GM19193 (cell line): ENCODE data around the gene TRIB2.

ENCODE experiments used
- POLR2A ChIP-seq: IDR thresholded peaks from 4 replicates; pipeline ENCODE4 v1.6.1; 2011; ENCODE audit not compliant: insufficient read depth, insufficient read length; ENCODE audit errors: extremely low read depth

The TRIB2 gene

DNA sequence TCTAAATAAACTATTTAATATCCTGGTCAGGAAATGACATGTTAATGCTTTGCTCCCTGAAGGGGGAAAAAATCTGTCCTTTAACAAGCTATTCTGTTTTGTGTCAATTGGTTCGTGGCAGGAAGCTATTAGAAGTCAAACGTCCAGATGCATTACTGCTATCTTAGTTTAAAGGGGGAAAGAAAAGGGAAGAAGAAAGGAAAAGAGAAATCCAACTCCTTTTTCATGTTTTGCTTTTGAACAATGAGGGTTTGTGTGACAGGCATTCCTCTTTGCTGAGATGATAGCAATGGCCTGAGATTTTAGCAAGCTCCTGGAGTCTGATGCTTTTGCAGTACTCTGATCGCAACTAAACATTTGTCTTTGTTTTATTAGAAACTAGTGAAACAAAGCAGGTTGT is 24.6 kb downstream of the TRIB2 start:
- TF ChIP-seq POLR2A, result no peak

DNA sequence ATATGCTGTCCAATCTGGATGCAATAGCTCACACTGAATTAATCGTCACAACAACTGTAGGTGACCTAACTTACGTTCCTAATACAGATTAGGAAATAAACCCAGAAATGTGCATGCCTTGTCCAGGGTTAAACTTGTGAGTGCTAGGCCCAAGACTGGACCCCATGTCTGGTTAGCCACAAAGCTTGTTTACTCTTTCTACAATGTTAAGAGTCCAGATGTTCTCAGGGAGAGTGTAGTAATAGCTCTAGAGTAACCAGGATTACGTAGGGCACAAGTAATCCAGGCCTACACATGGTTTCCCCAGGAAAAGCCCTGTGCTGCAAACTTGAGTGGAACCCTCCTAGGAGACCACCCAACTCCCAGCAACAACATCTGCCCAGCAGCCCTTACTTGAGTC is 26.2 kb downstream of the TRIB2 start:
- TF ChIP-seq POLR2A, result no peak

- TF ChIP-seq POLR2A, result no peak
Observed at GRCh38 chr2:12750166-12750905, 33.6 kb downstream of the TRIB2 start.

GRCh38 chr2:12754643-12755042 is 37.9 kb downstream of the TRIB2 start:
- TF ChIP-seq POLR2A, result no peak

GRCh38 chr2:12755384-12755783 is 38.6 kb downstream of the TRIB2 start:
- TF ChIP-seq POLR2A, result no peak

DNA sequence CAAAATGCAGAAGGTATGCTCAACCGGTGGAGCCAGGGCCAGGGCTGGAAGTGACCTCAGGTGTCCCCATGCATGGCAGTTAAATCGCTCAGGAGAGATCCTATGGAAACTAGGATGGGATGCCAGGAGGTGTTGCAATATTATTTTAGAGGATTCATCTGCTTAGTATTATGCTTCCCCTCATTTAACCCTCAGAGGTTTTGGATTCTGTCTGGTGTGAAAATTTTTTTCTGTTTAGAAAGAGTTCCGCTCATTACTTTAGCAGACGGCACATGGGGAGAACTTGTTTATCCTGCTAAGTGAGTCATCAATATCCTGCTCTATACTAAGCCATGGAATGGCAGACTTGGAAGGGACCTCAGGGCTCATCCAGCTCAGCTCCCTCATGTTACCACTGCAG is 42.5 kb downstream of the TRIB2 start:
- TF ChIP-seq POLR2A, result no peak

GRCh38 chr2:12761104-12761503 is 44.4 kb downstream of the TRIB2 start:
- no peak for TF ChIP-seq POLR2A

DNA sequence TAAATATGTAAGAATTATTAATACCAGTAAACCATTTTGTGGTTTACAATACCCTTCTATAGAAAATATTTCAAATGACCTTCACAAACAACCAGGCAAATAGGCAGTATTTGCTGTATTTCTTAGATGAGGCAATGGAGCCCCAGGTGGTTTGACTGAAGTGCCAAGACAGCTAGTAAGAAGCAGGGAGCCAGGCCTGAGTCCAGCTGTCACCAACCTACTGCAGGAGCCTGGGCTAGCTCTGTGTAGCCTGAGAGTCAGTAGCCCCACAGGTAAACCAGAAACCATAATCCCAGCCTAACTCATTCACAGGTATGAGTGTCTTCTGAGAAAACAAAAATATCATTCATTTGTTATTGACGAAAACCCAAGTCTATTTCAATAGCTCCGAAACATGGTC is 45.6 kb downstream of the TRIB2 start:
- no peak for TF ChIP-seq POLR2A

- TF ChIP-seq POLR2A, result no peak
Observed at GRCh38 chr2:12762976-12763375, 46.2 kb downstream of the TRIB2 start.

- TF ChIP-seq POLR2A, result no peak
Observed at GRCh38 chr2:12763486-12763885, 46.8 kb downstream of the TRIB2 start.

DNA sequence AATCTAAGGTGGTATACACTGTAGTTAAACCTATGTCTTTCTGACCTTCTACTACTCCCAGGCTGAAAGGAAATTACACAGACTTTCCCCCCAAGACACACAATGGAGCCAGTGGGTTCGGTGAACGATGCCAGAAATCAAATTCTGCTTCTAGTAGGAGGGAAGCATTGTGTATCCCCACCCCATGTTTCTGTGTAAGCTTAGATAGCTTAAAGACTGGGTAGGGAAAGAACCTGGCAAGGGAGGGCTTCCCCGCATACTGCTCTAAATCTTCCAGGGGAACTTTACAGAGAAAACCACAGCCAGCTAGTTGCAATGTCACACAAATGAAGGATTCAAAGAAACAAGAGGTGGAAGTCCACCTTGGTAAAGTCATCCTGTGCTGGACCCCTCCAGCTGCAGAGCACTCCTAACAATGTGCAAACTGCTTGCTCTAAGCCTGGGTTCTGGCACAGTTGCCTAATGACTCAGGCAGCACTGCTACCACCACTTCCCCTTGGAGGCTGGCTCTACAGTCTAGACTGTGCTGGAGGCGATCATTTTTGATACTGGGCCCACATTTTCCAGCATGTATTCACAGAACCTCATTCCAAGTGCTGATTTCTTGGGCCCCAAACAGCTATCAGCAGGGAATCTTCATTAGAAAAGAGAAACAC is 47.5 kb downstream of the TRIB2 start:
- no peak for TF ChIP-seq POLR2A

GRCh38 chr2:12764849-12765605 is 48.3 kb downstream of the TRIB2 start:
- no peak for TF ChIP-seq POLR2A

DNA sequence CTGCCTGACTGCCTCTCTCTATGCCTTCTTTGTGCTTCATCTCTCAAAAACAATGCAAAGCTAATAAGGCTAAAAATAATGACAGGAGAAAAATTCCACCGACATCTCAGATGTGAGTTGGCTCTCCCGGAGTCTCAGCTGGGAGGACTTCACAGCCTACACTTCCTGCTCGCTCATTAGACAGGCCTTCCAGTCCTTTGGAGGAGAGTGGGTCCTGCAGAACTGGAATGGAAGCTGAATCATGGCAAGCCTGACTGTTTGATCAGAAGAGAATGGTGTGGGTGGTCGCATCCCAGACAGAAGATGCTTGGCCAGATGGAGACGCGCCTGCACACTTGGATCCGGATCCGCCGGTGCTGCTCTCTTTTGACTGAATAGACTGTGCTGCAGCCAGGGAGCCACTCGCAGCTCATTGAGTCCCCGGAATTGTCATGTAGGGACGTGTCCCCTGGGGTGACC is 49.7 kb downstream of the TRIB2 start:
- TF ChIP-seq POLR2A, result no peak

- TF ChIP-seq POLR2A, result no peak
Observed at GRCh38 chr2:12767541-12767940, 50.8 kb downstream of the TRIB2 start.

DNA sequence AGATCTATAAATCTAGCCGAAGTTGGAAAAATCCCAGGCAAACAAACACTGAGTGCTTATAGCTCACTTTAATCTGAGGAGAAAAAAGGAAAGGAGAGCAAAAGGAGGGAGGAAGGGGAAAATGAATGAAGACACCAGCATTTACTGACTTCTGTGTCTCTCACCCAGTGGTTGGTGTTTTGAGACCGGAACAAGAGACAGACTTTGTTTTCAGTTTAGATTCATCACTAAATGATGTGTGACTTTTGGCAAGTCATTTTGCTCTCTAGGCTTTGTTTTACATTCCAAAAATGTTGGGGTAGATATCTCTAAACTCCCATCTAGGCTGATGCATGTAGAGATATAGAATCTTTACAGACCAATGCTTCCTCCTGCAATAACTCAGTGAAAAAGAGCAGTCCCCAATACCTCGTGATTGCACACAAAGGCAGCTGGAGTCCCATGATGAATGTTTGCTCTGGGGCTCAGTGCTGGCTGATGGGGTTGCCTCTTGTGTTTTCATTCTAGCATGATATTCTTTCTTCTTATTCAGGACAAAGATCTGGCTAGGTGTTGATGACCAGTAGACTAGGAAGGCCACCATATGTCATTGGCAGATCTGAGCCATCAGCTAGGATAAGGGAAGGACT is 51.4 kb downstream of the TRIB2 start:
- TF ChIP-seq POLR2A, result no peak
